GM19023 (cell line): ENCODE measurements around the gene CD177.
"Not testable (repeated sequence)": the region's sequence is repeated elsewhere in the genome, so short reads cannot be mapped to it uniquely, and the experiment has no call there.

Experiments used
- ATAC-seq: cut with Tn5 transposase; IDR thresholded peaks from one replicate; pipeline ENCODE4 v1.9.1; 2021; ENCODE audit warnings: mild to moderate bottlenecking, moderate library complexity; ENCODE audit not compliant: unreplicated experiment

The CD177 gene

GRCh38 chr19:43377624-43378023 is 24.1 kb downstream of the CD177 start:
- not testable (repeated sequence) for ATAC-seq

DNA sequence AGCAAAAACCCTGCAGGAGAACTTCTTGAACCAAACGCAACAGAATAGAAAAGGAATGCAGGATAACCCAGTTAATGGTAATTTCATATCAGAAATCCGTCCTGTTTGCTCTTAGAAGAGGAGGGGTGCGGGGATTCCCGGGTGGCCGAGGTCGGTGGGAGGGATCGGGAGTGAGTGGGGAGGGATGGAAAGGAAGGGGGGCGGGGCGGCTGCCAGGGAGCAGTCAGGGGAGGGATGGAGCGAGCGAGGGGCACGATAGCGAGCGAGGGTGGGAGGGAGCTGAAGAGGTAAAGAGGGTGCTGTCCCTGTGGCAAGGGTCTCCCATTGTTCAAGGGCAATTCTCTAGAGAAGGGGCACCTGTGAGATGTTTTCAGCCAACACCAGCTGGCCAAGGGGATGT is 26.5 kb downstream of the CD177 start:
- ATAC-seq, result no peak

DNA sequence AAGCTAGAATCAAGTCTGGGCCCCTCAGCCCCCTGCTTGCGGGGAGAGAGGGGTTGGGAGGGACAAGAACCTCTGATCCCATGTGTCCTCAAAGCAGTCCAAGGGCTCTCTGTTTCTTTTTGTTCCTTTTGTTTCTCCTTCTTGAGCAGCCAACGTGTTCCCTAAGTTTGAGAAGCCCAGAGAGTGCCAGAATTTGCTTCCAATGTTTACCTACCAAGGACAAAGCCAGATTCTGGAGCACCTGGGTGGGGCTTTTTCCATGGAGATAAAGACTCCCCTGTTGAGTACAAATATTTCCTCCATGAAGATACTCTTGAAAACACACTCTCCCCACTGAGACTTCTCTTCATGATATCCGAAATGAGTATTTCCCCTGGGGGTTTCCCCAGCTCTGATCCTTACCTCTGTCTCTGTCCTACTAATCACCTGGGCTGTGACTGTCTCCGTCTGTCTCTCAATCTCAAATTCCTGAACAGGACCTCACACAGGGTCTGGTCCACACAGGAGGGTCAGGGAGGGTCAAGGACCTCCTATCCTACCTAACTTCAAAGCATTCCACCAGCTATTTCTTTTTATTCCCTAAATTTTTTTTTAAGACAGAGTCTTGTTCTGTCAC is 27.4 kb downstream of the CD177 start:
- ATAC-seq, result no peak

DNA sequence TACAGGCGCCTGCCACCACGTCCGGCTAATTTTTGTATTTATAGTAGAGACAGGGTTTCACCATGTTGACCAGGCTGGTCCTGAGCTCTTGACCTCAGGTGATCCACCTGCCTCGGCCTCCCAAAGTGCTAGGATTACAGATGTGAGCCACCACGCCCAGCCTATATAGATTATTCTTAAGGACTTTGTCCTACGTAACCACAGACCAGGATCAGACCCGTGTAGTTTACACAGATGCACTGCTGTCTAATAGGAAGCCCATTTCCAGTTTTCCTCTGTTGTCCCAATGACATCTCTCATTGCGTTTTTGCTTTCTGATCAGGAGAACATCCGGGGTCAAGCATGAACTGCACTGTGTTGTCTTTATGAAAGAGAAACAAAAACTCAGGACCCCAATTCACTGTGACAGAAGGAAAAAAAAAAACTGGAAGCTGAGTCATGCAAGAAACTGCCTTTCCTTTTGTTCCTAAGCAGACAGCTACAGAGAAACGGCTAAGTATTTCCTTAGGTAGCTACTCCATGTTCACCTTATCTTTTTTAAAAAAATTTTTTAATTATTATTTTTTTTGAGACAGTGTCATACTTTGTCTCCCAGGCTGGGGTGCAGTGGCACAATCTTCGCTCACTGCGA is 29.2 kb downstream of the CD177 start:
- ATAC-seq, result not testable (repeated sequence)

GRCh38 chr19:43383254-43383653 is 29.8 kb downstream of the CD177 start:
- ATAC-seq, result not testable (repeated sequence)

DNA sequence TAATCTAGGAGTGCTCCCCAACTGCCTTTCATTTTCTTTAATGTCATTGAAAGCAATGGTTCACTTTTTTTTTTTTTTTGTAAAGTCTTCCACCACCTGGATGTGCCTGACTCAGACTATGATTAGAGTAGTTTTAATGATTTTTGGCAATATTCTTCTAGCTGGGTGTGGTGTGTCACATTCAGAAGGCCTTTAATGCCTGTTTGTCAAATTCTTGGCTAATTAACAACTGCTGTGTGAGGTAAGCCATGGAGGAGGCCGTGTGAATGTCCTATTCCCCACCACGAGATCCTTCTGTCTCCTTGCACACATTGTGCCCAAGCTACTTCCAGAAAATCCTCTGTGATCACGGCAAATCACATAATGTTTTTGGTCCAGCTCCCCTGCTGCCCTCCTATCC is 30.3 kb downstream of the CD177 start:
- not testable (repeated sequence) for ATAC-seq

- not testable (repeated sequence) for ATAC-seq
Measured at GRCh38 chr19:43390903-43391551, 37.5 kb downstream of the CD177 start.

- not testable (repeated sequence) for ATAC-seq
Measured at GRCh38 chr19:43391552-43391935, 38.1 kb downstream of the CD177 start.

- not testable (repeated sequence) for ATAC-seq
Measured at GRCh38 chr19:43393501-43393900, 40.0 kb downstream of the CD177 start.

DNA sequence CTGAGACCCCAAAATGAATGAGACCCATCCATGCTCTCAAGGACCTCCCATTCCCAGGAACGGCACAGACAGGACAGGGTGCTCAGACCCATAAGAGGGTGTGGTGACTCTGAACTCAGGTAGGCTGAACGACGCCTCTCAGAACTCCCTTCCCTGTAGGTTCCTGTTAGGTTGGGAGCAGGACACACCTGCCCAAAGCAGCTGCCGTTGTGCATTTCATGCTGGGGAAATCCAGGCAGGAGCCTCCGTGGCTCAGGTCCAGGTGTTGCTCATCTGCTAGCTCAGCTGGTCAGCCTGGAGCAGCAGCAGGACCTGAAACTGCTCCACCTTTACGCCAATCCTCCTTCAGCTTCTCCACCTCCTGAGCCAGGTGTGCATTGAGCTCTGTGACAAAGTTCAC is 42.1 kb downstream of the CD177 start:
- ATAC-seq, result no peak

GRCh38 chr19:43406297-43406696 is 52.8 kb downstream of the CD177 start:
- ATAC-seq, result no peak

- ATAC-seq, result no peak
Measured at GRCh38 chr19:43407416-43408005, 54.0 kb downstream of the CD177 start.

- ATAC-seq, result no peak
Measured at GRCh38 chr19:43408043-43408442, 54.6 kb downstream of the CD177 start.

GRCh38 chr19:43409415-43409814 is 55.9 kb downstream of the CD177 start:
- ATAC-seq, result no peak

DNA sequence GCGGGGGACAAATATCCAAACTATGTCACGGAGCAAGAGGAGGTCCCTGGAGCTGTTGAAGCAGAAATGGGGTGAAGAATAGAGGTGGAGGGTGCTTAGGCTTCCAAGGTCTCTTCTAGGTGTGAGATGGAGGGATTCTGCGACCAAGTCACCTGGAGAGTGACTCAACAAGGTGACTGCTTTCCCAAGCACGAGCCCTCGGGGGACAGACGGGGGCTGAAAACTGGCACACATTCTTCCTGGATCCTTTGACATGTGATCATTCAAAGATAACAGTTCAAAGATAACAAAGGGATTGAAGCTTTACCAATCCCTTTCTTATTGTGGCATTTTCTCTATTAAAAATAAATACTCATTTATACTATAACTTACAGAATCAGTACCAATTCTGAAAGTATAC is 59.0 kb downstream of the CD177 start:
- no peak for ATAC-seq
